Upper lobe of right lung (tissue), 1 donor: ENCODE results near the gene NES. TPM values are rescaled to one million over a fixed set of nuclear protein-coding genes. Genes with fewer than 3 reads are reported as not detected.

Experiments used
- ATAC-seq: fragments of 200-7000 bp; cut with Tn5 transposase; one replicate; pipeline ENCODE4 v1.9.1; 2020; ENCODE audit warnings: mild to moderate bottlenecking, moderate library complexity
- DNase-seq: peaks from one replicate; pipeline ENCODE4 v3.0.0-alpha.2; 2020
- H3K27ac ChIP-seq: fragments of 200-600 bp; one replicate; pipeline ENCODE4 v1.8.0; 2022
- H3K27me3 ChIP-seq: fragments of 200-600 bp; one replicate; pipeline ENCODE4 v1.8.0; 2022; ENCODE audit warnings: mild to moderate bottlenecking
- H3K36me3 ChIP-seq: fragments of 200-600 bp; one replicate; pipeline ENCODE4 v1.8.0; 2022
- H3K4me1 ChIP-seq: fragments of 200-600 bp; one replicate; pipeline ENCODE4 v1.8.0; 2022
- H3K4me3 ChIP-seq: fragments of 200-600 bp; one replicate; pipeline ENCODE4 v1.8.0; 2022; ENCODE audit warnings: mild to moderate bottlenecking
- H3K9me3 ChIP-seq: fragments of 200-600 bp; one replicate; pipeline ENCODE4 v1.8.0; 2022
- intact Hi-C: fragments of 100-400 bp; cut with DNase I; formaldehyde crosslinking; loops from one replicate; pipeline ENCODE4 v1.11.0; 2022
- total RNA-seq: library from RNA; stranded (reverse); fragmentation: NEBNext Ultra II Directional; extraction: Animal tissue kit (Norgen Biotek cat#: 25700); gene quantifications from one replicate; pipeline ENCODE4 v1.2.1, GENCODE V29; 2021
- TF ChIP-seq, protein P1 (sequence below): fragments of 200-600 bp; IDR thresholded peaks from one replicate; pipeline ENCODE4 v1.8.0; 2022; ENCODE audit warnings: antibody characterized with exemption
- donor health status: DM: no; HTN: yes; CAD: no; lungs with severe emphysema.

Gene NES
- total RNA-seq, 1 donor from 2014 or later, result 54.7 TPM

DNA sequence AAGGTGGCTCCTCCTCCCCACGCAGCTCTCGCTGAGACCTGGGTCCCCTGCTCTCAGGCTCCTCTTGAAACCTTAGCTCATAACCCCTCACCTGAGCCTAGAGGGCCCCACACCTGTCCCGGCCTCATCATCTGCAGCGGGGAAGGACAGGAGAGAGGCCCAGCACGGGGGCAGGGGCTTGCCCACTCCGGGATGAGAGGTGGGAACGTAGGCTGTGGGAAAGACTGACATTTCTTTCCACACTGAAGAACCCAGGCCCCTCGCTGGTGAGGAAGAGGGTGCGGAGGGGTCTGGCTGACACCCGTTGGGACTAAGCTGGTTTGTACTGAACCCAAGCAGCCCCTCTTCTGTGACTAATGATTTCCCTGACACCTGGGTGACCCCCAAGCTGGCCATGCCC is 14.0 kb upstream of the NES start:
- no peaks in the 10 kb centered on the region for H3K9me3 ChIP-seq
- no peak for DNase-seq
- peaks cover 10% of the 10 kb centered on the region for H3K4me1 ChIP-seq
- no peak for ATAC-seq
- H3K4me3 ChIP-seq, result no peak overlapping the region
- TF ChIP-seq, protein P1, sequence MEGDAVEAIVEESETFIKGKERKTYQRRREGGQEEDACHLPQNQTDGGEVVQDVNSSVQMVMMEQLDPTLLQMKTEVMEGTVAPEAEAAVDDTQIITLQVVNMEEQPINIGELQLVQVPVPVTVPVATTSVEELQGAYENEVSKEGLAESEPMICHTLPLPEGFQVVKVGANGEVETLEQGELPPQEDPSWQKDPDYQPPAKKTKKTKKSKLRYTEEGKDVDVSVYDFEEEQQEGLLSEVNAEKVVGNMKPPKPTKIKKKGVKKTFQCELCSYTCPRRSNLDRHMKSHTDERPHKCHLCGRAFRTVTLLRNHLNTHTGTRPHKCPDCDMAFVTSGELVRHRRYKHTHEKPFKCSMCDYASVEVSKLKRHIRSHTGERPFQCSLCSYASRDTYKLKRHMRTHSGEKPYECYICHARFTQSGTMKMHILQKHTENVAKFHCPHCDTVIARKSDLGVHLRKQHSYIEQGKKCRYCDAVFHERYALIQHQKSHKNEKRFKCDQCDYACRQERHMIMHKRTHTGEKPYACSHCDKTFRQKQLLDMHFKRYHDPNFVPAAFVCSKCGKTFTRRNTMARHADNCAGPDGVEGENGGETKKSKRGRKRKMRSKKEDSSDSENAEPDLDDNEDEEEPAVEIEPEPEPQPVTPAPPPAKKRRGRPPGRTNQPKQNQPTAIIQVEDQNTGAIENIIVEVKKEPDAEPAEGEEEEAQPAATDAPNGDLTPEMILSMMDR, result no peak
- peaks cover 45% of the 10 kb centered on the region for H3K27me3 ChIP-seq
- intact Hi-C loops, result loop anchor here (5.0 kb wide), 1 partner anchor 36 kb away; the partner anchor contains the start of genes ISG20L2 and METTL25B
- H3K27ac ChIP-seq, result no peak overlapping the region
- no peaks in the 10 kb centered on the region for H3K36me3 ChIP-seq

GRCh38 chr1:156690675-156691036 is 13.4 kb upstream of the NES start:
- Histone ChIP-seq H3K27me3 (peaks cover 50% of the 10 kb centered on the region), H3K36me3 (no peaks in the 10 kb centered on the region), H3K27ac (no peak overlapping the region), H3K4me3 (no peak overlapping the region), H3K4me1 (peaks cover 10% of the 10 kb centered on the region), H3K9me3 (no peaks in the 10 kb centered on the region)
- TF ChIP-seq, protein P1, result no peak
- intact Hi-C loops, result loop anchor here (5.0 kb wide), 1 partner anchor 37 kb away; the partner anchor contains the start of genes ISG20L2 and METTL25B
- ATAC-seq, result no peak
- DNase-seq, result no peak

GRCh38 chr1:156689953-156690674 is 12.9 kb upstream of the NES start:
- Histone ChIP-seq H3K27me3 (peaks cover 55% of the 10 kb centered on the region), H3K4me3 (no peak overlapping the region), H3K27ac (no peak overlapping the region), H3K9me3 (no peaks in the 10 kb centered on the region), H3K36me3 (no peaks in the 10 kb centered on the region), H3K4me1 (peaks cover 10% of the 10 kb centered on the region)
- TF ChIP-seq, protein P1, result no peak
- no peak for DNase-seq
- no peak for ATAC-seq
- intact Hi-C loops, result loop anchor here (5.0 kb wide), 1 partner anchor 37 kb away; the partner anchor contains the start of genes ISG20L2 and METTL25B

DNA sequence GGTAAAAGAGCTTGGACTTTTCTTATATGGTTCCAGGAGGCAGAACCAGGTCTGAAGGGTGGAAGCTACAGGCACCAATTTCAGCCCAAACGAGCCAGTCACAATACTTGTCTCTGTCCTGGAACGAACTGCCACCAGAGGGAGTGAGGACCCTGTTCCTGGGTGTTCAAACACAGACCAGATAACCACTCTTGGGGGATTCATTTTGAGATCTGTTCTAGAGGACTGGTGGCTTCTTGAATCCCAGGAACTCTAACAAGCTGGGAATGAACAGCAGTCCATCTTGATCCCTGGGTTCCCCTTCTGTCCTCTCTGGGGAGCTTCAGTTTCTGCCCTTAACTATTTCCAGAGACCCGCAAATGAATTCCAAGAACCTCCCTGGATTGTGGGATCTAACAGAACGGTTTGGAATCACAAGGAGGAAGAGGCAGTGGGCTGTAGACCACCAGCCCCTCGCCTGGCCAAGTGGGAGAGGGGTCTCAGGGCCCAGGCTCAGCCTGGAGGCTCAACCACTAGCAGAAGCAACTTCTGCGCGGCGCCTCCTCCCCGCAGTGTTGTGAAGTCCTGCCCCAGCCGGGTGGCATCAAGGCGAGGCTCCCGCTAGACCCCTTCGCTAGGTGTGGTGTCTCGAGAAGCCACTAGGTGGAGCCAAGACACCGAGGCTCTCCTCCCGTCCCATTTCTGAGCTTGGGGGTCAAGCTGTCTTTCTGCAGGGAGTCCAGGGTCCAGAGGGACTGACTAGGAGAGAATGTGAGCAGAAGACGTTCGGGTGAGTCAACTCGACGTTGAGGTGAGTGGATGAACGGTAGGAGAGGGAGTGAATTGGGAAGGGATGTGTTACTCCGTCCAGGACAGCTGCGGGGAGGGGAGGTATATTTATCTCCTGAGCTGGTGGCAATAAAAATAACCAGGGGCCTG is 12.1 kb upstream of the NES start:
- no peak overlapping the region for H3K27ac ChIP-seq
- H3K36me3 ChIP-seq, result no peaks in the 10 kb centered on the region
- DNase-seq, result peak; percentile 79
- peak; percentile 91 for ATAC-seq
- TF ChIP-seq, protein P1, result peak; percentile 91
- intact Hi-C loops, result no loop called here
- H3K9me3 ChIP-seq, result no peaks in the 10 kb centered on the region
- peaks cover 10% of the 10 kb centered on the region for H3K4me1 ChIP-seq
- H3K27me3 ChIP-seq, result peaks cover 64% of the 10 kb centered on the region
- no peak overlapping the region for H3K4me3 ChIP-seq

GRCh38 chr1:156684227-156684782 is 7.1 kb upstream of the NES start:
- H3K27me3 ChIP-seq, result peaks cover 63% of the 10 kb centered on the region
- H3K4me3 ChIP-seq, result no peak overlapping the region
- DNase-seq, result no peak
- no peak overlapping the region for H3K27ac ChIP-seq
- H3K36me3 ChIP-seq, result no peaks in the 10 kb centered on the region
- H3K4me1 ChIP-seq, result no peaks in the 10 kb centered on the region
- H3K9me3 ChIP-seq, result no peaks in the 10 kb centered on the region
- intact Hi-C loops, result no loop called here
- TF ChIP-seq, protein P1, result no peak
- ATAC-seq, result no peak
